Measurements from ENCODE around the gene HIVEP1. TPM values are rescaled to one million over a fixed set of nuclear protein-coding genes. Genes with fewer than 3 reads are reported as not detected.

The HIVEP1 gene
- total RNA-seq, 2 donors from 2014 or later = 22.3 to 34.4 TPM

GRCh38 chr6:12029979-12030737 is 18.0 kb downstream of the HIVEP1 start:
- Histone ChIP-seq H3K27ac (no peak overlapping the region), H3K9me3 (no peaks in the 10 kb centered on the region), H3K36me3 (no peaks in the 10 kb centered on the region), H3K4me1 (ENCODE audit: control insufficient read depth in 1 of 2, low read depth in 2 of 2) (peaks cover 2 to 42% of the 10 kb centered on the region in 2 donors), H3K27me3 (replicated peaks; ENCODE audit: insufficient read depth) (no peaks in the 10 kb centered on the region), H3K4me3 (no peak overlapping the region)
- DNase-seq (ENCODE audit: low spot score) = no peak
- no peak for ATAC-seq (ENCODE audit: insufficient number of reproducible peaks, low FRiP score, low read depth)
- no peak for TF ChIP-seq CTCF (IDR thresholded peaks at IDR 0.05)

GRCh38 chr6:12030993-12031550 is 19.0 kb downstream of the HIVEP1 start:
- Histone ChIP-seq H3K27me3 (replicated peaks; ENCODE audit: insufficient read depth) (no peaks in the 10 kb centered on the region), H3K4me1 (ENCODE audit: control insufficient read depth in 1 of 2, low read depth in 2 of 2) (peaks cover 0 to 35% of the 10 kb centered on the region in 2 donors), H3K36me3 (no peaks in the 10 kb centered on the region), H3K27ac (no peak overlapping the region), H3K9me3 (no peaks in the 10 kb centered on the region), H3K4me3 (no peak overlapping the region)
- DNase-seq (ENCODE audit: low spot score) (no peak), ATAC-seq (ENCODE audit: insufficient number of reproducible peaks, low FRiP score, low read depth) (no peak)
- TF ChIP-seq CTCF (IDR thresholded peaks at IDR 0.05) = no peak

- Histone ChIP-seq H3K27ac (no peak overlapping the region), H3K27me3 (replicated peaks; ENCODE audit: insufficient read depth) (no peaks in the 10 kb centered on the region), H3K9me3 (no peaks in the 10 kb centered on the region), H3K4me1 (ENCODE audit: control insufficient read depth in 1 of 2, low read depth in 2 of 2) (peaks cover 0 to 32% of the 10 kb centered on the region in 2 donors), H3K36me3 (no peaks in the 10 kb centered on the region), H3K4me3 (no peak overlapping the region)
- ATAC-seq (ENCODE audit: insufficient number of reproducible peaks, low FRiP score, low read depth) (no peak), DNase-seq (ENCODE audit: low spot score) (no peak)
- no peak for TF ChIP-seq CTCF (IDR thresholded peaks at IDR 0.05)
These were observed 20.9 kb downstream of the HIVEP1 start for GRCh38 chr6:12032783-12033573.

GRCh38 chr6:12033770-12034169 is 21.7 kb downstream of the HIVEP1 start:
- H3K27me3 ChIP-seq (replicated peaks; ENCODE audit: insufficient read depth) = no peaks in the 10 kb centered on the region
- TF ChIP-seq CTCF (IDR thresholded peaks at IDR 0.05) = no peak
- no peak overlapping the region for H3K4me3 ChIP-seq
- no peaks in the 10 kb centered on the region for H3K9me3 ChIP-seq
- DNase-seq (ENCODE audit: low spot score) (no peak), ATAC-seq (ENCODE audit: insufficient number of reproducible peaks, low FRiP score, low read depth) (no peak)
- no peak overlapping the region for H3K27ac ChIP-seq
- no peaks in the 10 kb centered on the region for H3K36me3 ChIP-seq
- H3K4me1 ChIP-seq (ENCODE audit: control insufficient read depth in 1 of 2, low read depth in 2 of 2) = peaks cover 0 to 32% of the 10 kb centered on the region in 2 donors

- no peaks in the 10 kb centered on the region for H3K36me3 ChIP-seq
- no peaks in the 10 kb centered on the region for H3K9me3 ChIP-seq
- peaks cover 0 to 32% of the 10 kb centered on the region in 2 donors for H3K4me1 ChIP-seq (ENCODE audit: control insufficient read depth in 1 of 2, low read depth in 2 of 2)
- DNase-seq (ENCODE audit: low spot score) (no peak), ATAC-seq (ENCODE audit: insufficient number of reproducible peaks, low FRiP score, low read depth) (no peak)
- TF ChIP-seq CTCF (IDR thresholded peaks at IDR 0.05) = no peak
- no peak overlapping the region for H3K27ac ChIP-seq
- H3K27me3 ChIP-seq (replicated peaks; ENCODE audit: insufficient read depth) = no peaks in the 10 kb centered on the region
- no peak overlapping the region for H3K4me3 ChIP-seq
These were observed 22.2 kb downstream of the HIVEP1 start for GRCh38 chr6:12034349-12034748.
